SK-N-SH (cell line): ENCODE results near the gene IFIT5.

Experiments used
- CHD2 ChIP-seq: fragments of 150-350 bp; IDR thresholded peaks from 2 replicates; pipeline ENCODE4 v1.6.1; 2018; ENCODE audit warnings: low read length; ENCODE audit not compliant: partially characterized antibody
- EP300 ChIP-seq, 2 experiments: IDR thresholded peaks; 2 replicates each; pipeline versions ENCODE4 v1.4.0 to v1.6.1; 2012; ENCODE audit warnings: borderline replicate concordance in 1 of 2, low read depth in 1 of 2, low read length in 1 of 2
- EZH2phosphoT487 ChIP-seq: fragments of 200-600 bp; sonication (generic); IDR thresholded peaks from 2 replicates; pipeline ENCODE4 v1.6.1; 2017; ENCODE audit warnings: low read depth, mixed run types, mild to moderate bottlenecking, antibody characterized with exemption, moderate library complexity, borderline replicate concordance
- GABPA ChIP-seq: IDR thresholded peaks from 2 replicates; pipeline ENCODE4 v1.4.0; 2012; ENCODE audit warnings: low read depth, mild to moderate bottlenecking
- GATA2 ChIP-seq: sonication (generic); formaldehyde crosslinking; IDR thresholded peaks from 2 replicates; pipeline ENCODE4 v1.5.0; 2020; ENCODE audit warnings: mild to moderate bottlenecking, missing genetic modification reagents
- MAX ChIP-seq: IDR thresholded peaks from 2 replicates; pipeline ENCODE4 v1.4.0; 2012; ENCODE audit warnings: low read depth
- MEF2A ChIP-seq: IDR thresholded peaks from 2 replicates; pipeline ENCODE4 v1.4.0; 2012; ENCODE audit warnings: low read depth, borderline replicate concordance
- POLR2AphosphoS5 ChIP-seq: IDR thresholded peaks from 2 replicates; pipeline ENCODE4 v1.6.1; 2012; ENCODE audit warnings: low read depth, low read length
- RAD21 ChIP-seq: IDR thresholded peaks from 2 replicates; pipeline ENCODE4 v1.6.1; 2012; ENCODE audit warnings: mild to moderate bottlenecking, low read length
- SIN3A ChIP-seq: IDR thresholded peaks from 2 replicates; pipeline ENCODE4 v1.6.1; 2012; ENCODE audit warnings: low read depth, mild to moderate bottlenecking, low read length, moderate library complexity, borderline replicate concordance
- SMC3 ChIP-seq: IDR thresholded peaks from 2 replicates; pipeline ENCODE4 v1.6.1; 2012; ENCODE audit warnings: low read depth, low read length, improper control_type of control experiment
- USF2 ChIP-seq: fragments of 150-350 bp; IDR thresholded peaks from 2 replicates; pipeline ENCODE4 v1.6.1; 2017; ENCODE audit warnings: antibody characterized with exemption, low read length, low read depth, borderline replicate concordance
- YY1 ChIP-seq: IDR thresholded peaks from 2 replicates; pipeline ENCODE4 v1.4.0; 2012; ENCODE audit warnings: low read depth, mild to moderate bottlenecking
- TF ChIP-seq, protein P1 (sequence below): fragments of 200-600 bp; sonication (generic); IDR thresholded peaks from 2 replicates; pipeline ENCODE4 v1.6.1; 2017; ENCODE audit warnings: antibody characterized with exemption, mild to moderate bottlenecking, moderate library complexity

DNA sequence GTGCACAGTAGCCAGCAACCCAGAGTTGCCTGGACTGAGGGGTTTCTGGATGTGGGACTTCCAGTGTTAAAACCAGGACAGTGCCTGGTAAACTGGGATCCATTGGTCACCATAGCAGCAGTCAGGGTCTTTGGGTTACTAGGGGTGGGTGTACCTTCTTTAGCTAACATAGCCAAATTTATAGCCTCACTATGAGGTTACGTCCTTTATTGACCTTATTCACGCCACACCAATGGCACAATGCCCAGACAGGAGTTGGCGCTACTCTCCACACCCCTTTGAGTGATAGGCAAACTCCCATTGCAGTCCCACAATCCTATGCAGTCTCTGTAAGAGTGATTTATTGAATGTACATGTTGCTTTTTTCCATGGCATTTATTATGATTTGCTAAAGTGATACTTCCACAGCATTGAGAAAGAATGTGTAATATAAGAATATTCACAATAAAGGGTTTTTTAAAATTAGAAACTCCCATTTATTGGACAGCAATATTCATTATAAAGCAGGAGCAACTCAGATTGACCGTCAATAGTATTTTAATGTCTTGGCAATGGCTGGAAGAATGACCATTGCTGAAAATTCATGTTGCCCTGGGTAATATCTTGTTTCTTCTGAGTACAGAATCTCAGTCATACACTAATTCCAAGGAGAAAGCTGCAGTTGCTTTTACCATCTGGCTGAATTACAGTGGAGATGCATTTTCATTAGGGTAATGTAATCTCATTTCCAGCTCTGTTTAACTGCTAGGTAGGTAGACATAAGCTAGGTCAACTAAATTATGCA is 26.1 kb downstream of the IFIT5 start:
- TF ChIP-seq MAX (no peak), USF2 (no peak), RAD21 (no peak), POLR2AphosphoS5 (no peak), EP300 (IDR thresholded peaks at IDR 0.05; ENCODE audit: borderline replicate concordance in 1 of 2, low read depth in 1 of 2, low read length in 1 of 2) (no peak), YY1 (no peak), CHD2 (no peak), EZH2phosphoT487 (no peak), MEF2A (no peak), SMC3 (no peak), GATA2 (no peak), SIN3A (no peak), GABPA (no peak)
- TF ChIP-seq, protein P1, sequence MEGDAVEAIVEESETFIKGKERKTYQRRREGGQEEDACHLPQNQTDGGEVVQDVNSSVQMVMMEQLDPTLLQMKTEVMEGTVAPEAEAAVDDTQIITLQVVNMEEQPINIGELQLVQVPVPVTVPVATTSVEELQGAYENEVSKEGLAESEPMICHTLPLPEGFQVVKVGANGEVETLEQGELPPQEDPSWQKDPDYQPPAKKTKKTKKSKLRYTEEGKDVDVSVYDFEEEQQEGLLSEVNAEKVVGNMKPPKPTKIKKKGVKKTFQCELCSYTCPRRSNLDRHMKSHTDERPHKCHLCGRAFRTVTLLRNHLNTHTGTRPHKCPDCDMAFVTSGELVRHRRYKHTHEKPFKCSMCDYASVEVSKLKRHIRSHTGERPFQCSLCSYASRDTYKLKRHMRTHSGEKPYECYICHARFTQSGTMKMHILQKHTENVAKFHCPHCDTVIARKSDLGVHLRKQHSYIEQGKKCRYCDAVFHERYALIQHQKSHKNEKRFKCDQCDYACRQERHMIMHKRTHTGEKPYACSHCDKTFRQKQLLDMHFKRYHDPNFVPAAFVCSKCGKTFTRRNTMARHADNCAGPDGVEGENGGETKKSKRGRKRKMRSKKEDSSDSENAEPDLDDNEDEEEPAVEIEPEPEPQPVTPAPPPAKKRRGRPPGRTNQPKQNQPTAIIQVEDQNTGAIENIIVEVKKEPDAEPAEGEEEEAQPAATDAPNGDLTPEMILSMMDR, result no peak
